Loucy (cell line): ENCODE results near the gene TAF11L3.
"Not testable (repeated sequence)": the region's sequence is repeated elsewhere in the genome, so short reads cannot be mapped to it uniquely, and the experiment has no call there.

Experiments
- EZH2phosphoT487 ChIP-seq: fragments of 200-600 bp; IDR thresholded peaks from 2 replicates; pipeline ENCODE4 v1.6.1; 2018; ENCODE audit warnings: antibody characterized with exemption, mild to moderate bottlenecking, moderate library complexity, borderline replicate concordance
- TF ChIP-seq, protein P1 (sequence below): fragments of 200-600 bp; sonication (generic); conservative IDR thresholded peaks from 2 replicates; pipeline ENCODE4 v1.5.1; 2014; ENCODE audit warnings: mild to moderate bottlenecking, antibody characterized with exemption, low read length

DNA sequence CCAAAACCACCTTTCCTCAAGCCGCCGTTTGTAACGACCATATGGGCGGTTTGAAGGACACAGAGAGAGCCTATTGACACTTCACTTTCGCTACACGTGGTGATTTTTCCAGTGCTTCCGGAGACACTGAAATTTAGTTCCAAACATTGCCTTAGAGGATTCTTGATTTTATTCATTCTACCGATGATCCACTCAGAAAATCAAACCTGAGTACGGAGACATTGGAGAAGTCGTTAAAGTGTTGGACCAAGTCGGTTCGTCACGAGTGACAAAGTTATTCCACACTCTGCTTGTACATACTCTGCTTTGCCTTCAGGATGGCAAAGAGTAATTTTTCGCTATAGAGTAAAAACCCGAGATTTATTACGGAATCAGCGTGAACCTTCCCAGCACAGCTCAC is 8.3 kb downstream of the TAF11L3 start:
- TF ChIP-seq, protein P1, sequence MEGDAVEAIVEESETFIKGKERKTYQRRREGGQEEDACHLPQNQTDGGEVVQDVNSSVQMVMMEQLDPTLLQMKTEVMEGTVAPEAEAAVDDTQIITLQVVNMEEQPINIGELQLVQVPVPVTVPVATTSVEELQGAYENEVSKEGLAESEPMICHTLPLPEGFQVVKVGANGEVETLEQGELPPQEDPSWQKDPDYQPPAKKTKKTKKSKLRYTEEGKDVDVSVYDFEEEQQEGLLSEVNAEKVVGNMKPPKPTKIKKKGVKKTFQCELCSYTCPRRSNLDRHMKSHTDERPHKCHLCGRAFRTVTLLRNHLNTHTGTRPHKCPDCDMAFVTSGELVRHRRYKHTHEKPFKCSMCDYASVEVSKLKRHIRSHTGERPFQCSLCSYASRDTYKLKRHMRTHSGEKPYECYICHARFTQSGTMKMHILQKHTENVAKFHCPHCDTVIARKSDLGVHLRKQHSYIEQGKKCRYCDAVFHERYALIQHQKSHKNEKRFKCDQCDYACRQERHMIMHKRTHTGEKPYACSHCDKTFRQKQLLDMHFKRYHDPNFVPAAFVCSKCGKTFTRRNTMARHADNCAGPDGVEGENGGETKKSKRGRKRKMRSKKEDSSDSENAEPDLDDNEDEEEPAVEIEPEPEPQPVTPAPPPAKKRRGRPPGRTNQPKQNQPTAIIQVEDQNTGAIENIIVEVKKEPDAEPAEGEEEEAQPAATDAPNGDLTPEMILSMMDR: not testable (repeated sequence)
- TF ChIP-seq EZH2phosphoT487: not testable (repeated sequence)
